Trophoblast cell (in vitro differentiated cells and primary cell): Measurements from ENCODE around the gene CUX1.

ENCODE experiments used
- DNase-seq, 2 donors: peaks; one replicate each; pipeline ENCODE4 v3.0.0-alpha.2; 2016
- H2AFZ ChIP-seq: 2 replicates; pipeline ENCODE4 v1.6.1; 2013; ENCODE audit warnings: low read length, moderate library complexity, mild to moderate bottlenecking; ENCODE audit not compliant: insufficient read depth, poor library complexity
- H2AK5ac ChIP-seq: 2 replicates; pipeline ENCODE4 v1.6.1; 2013; ENCODE audit warnings: mild to moderate bottlenecking, low read length
- H2BK120ac ChIP-seq: 2 replicates; pipeline ENCODE4 v1.6.1; 2013; ENCODE audit warnings: low read length, mild to moderate bottlenecking, moderate library complexity; ENCODE audit not compliant: insufficient read depth, poor library complexity
- H2BK12ac ChIP-seq: 2 replicates; pipeline ENCODE4 v1.6.1; 2013; ENCODE audit warnings: mild to moderate bottlenecking, low read length, moderate library complexity
- H2BK5ac ChIP-seq: 2 replicates; pipeline ENCODE4 v1.6.1; 2013; ENCODE audit warnings: low read length, low read depth, moderate library complexity, mild to moderate bottlenecking; ENCODE audit not compliant: poor library complexity
- H3K14ac ChIP-seq: 2 replicates; pipeline ENCODE4 v1.6.1; 2013; ENCODE audit warnings: mild to moderate bottlenecking, low read length
- H3K18ac ChIP-seq: 2 replicates; pipeline ENCODE4 v1.6.1; 2013; ENCODE audit warnings: mild to moderate bottlenecking, low read length
- H3K23ac ChIP-seq: 2 replicates; pipeline ENCODE4 v1.6.1; 2013; ENCODE audit warnings: low read length
- H3K27ac ChIP-seq: 2 replicates; pipeline ENCODE4 v1.5.1; 2013; ENCODE audit warnings: low read depth, mild to moderate bottlenecking, inconsistent platforms, low read length, moderate library complexity
- H3K27me3 ChIP-seq: 2 replicates; pipeline ENCODE4 v1.6.1; 2013; ENCODE audit warnings: inconsistent platforms, mild to moderate bottlenecking, low read length, moderate library complexity; ENCODE audit not compliant: insufficient read depth
- H3K36me3 ChIP-seq, 2 experiments: 1 replicate in 1 of 2; 2 replicates in 1 of 2; pipeline ENCODE4 v1.6.1; 2013; ENCODE audit warnings: low read length in 2 of 2, mild to moderate bottlenecking in 2 of 2, moderate library complexity in 1 of 2; ENCODE audit not compliant: insufficient read depth in 2 of 2, control insufficient read depth in 1 of 2
- H3K4ac ChIP-seq: 2 replicates; pipeline ENCODE4 v1.6.1; 2013; ENCODE audit warnings: low read depth, mild to moderate bottlenecking, low read length, moderate library complexity
- H3K4me1 ChIP-seq, 2 experiments: 1 replicate in 1 of 2; 2 replicates in 1 of 2; pipeline ENCODE4 v1.6.1; 2013; ENCODE audit warnings: low read length in 2 of 2, mild to moderate bottlenecking in 2 of 2, moderate library complexity in 1 of 2; ENCODE audit not compliant: insufficient read depth in 2 of 2, control insufficient read depth in 1 of 2
- H3K4me2 ChIP-seq: 2 replicates; pipeline ENCODE4 v1.6.1; 2013; ENCODE audit warnings: inconsistent platforms, mild to moderate bottlenecking, low read length, moderate library complexity
- H3K4me3 ChIP-seq: 2 replicates; pipeline ENCODE4 v1.5.1; 2013; ENCODE audit warnings: mild to moderate bottlenecking, low read depth, low read length, inconsistent platforms
- H3K79me1 ChIP-seq: one replicate; pipeline ENCODE4 v1.6.1; 2013; ENCODE audit warnings: low read length
- H3K79me2 ChIP-seq: 2 replicates; pipeline ENCODE4 v1.6.1; 2013; ENCODE audit warnings: low read length, mild to moderate bottlenecking; ENCODE audit not compliant: control insufficient read depth, insufficient read depth, poor library complexity
- H3K9ac ChIP-seq: 2 replicates; pipeline ENCODE4 v1.6.1; 2013; ENCODE audit warnings: mild to moderate bottlenecking, low read length
- H3K9me3 ChIP-seq: 2 replicates; pipeline ENCODE4 v1.6.1; 2013; ENCODE audit warnings: low read depth, mild to moderate bottlenecking, control low read depth, inconsistent platforms, low read length; ENCODE audit not compliant: insufficient read depth
- H4K12ac ChIP-seq: 2 replicates; pipeline ENCODE4 v1.6.1; 2013; ENCODE audit warnings: low read depth, mild to moderate bottlenecking, low read length, moderate library complexity
- H4K8ac ChIP-seq: 2 replicates; pipeline ENCODE4 v1.6.1; 2013; ENCODE audit warnings: low read depth, mild to moderate bottlenecking, low read length, moderate library complexity
- H4K91ac ChIP-seq: one replicate; pipeline ENCODE4 v1.6.1; 2013; ENCODE audit warnings: low read depth, mild to moderate bottlenecking, low read length, moderate library complexity
- WGBS: extraction: QIAGEN DNeasy Blood & Tissue Kit; methylation state at CpG from one replicate; pipeline ENCODE4 v1.1.7; 2013; ENCODE audit warnings: missing lambda C conversion rate; ENCODE audit not compliant: insufficient read length, insufficient coverage; ENCODE audit errors: extremely low coverage; 5-methylcytosine and 5-hydroxymethylcytosine counted together

Gene CUX1

GRCh38 chr7:102220229-102220850 is 402.9 kb downstream of the CUX1 start:
- Histone ChIP-seq H4K91ac (no peak overlapping the region), H2AK5ac (no peak overlapping the region), H2BK120ac (no peak overlapping the region), H4K8ac (no peak overlapping the region), H3K4me3 (no peak overlapping the region), H3K14ac (no peak overlapping the region), H3K23ac (no peak overlapping the region), H3K18ac (no peak overlapping the region), H3K9ac (no peak overlapping the region), H3K36me3 (peaks cover 6 to 15% of the 10 kb centered on the region in 2 experiments), H3K9me3 (no peaks in the 10 kb centered on the region), H2BK12ac (no peak overlapping the region), H4K12ac (no peak overlapping the region), H2BK5ac (no peak overlapping the region), H3K27me3 (no peaks in the 10 kb centered on the region), H2AFZ (no peak overlapping the region), H3K79me2 (no peaks in the 10 kb centered on the region), H3K79me1 (no peaks in the 10 kb centered on the region), H3K4me2 (no peak overlapping the region), H3K4ac (no peak overlapping the region), H3K27ac (no peak overlapping the region), H3K4me1 (no peaks in the 10 kb centered on the region)
- no CpG with 5 or more reads among the region's 14 CpGs for WGBS
- peak in 1 of 2 donors; percentile 47 for DNase-seq

GRCh38 chr7:102220960-102221800 is 403.8 kb downstream of the CUX1 start:
- Histone ChIP-seq H3K27ac (no peak overlapping the region), H3K79me2 (no peaks in the 10 kb centered on the region), H3K27me3 (no peaks in the 10 kb centered on the region), H4K91ac (no peak overlapping the region), H3K79me1 (no peaks in the 10 kb centered on the region), H3K4ac (no peak overlapping the region), H3K4me3 (no peak overlapping the region), H2BK5ac (no peak overlapping the region), H2BK120ac (no peak overlapping the region), H3K9me3 (no peaks in the 10 kb centered on the region), H2AK5ac (no peak overlapping the region), H3K14ac (no peak overlapping the region), H3K4me1 (no peaks in the 10 kb centered on the region), H3K4me2 (no peak overlapping the region), H3K23ac (no peak overlapping the region), H2AFZ (no peak overlapping the region), H4K8ac (no peak overlapping the region), H3K36me3 (peaks cover 4 to 12% of the 10 kb centered on the region in 2 experiments), H4K12ac (no peak overlapping the region), H2BK12ac (no peak overlapping the region), H3K9ac (no peak overlapping the region), H3K18ac (no peak overlapping the region)
- peak in 1 of 2 donors; percentile 13 for DNase-seq
- no CpG with 5 or more reads among the region's 20 CpGs for WGBS

GRCh38 chr7:102221961-102222360 is 404.5 kb downstream of the CUX1 start:
- H3K27me3 ChIP-seq: no peaks in the 10 kb centered on the region
- no peak overlapping the region for H3K4me2 ChIP-seq
- H3K79me2 ChIP-seq: no peaks in the 10 kb centered on the region
- H4K12ac ChIP-seq: no peak overlapping the region
- no peak overlapping the region for H3K9ac ChIP-seq
- no peak overlapping the region for H4K8ac ChIP-seq
- no CpG with 5 or more reads among the region's 9 CpGs for WGBS
- H3K4ac ChIP-seq: no peak overlapping the region
- no peak overlapping the region for H2BK12ac ChIP-seq
- no peaks in the 10 kb centered on the region for H3K4me1 ChIP-seq
- H3K18ac ChIP-seq: no peak overlapping the region
- H3K79me1 ChIP-seq: no peaks in the 10 kb centered on the region
- no peak overlapping the region for H3K4me3 ChIP-seq
- DNase-seq: no peak
- no peak overlapping the region for H4K91ac ChIP-seq
- no peak overlapping the region for H2AFZ ChIP-seq
- no peaks in the 10 kb centered on the region for H3K9me3 ChIP-seq
- no peak overlapping the region for H3K23ac ChIP-seq
- H3K36me3 ChIP-seq: peaks cover 6 to 7% of the 10 kb centered on the region in 2 experiments
- H2BK120ac ChIP-seq: no peak overlapping the region
- no peak overlapping the region for H3K14ac ChIP-seq
- H3K27ac ChIP-seq: no peak overlapping the region
- H2AK5ac ChIP-seq: no peak overlapping the region
- H2BK5ac ChIP-seq: no peak overlapping the region

GRCh38 chr7:102222445-102222844 is 405.0 kb downstream of the CUX1 start:
- Histone ChIP-seq H4K8ac (no peak overlapping the region), H3K27ac (no peak overlapping the region), H2BK120ac (no peak overlapping the region), H2BK5ac (no peak overlapping the region), H3K4me1 (no peaks in the 10 kb centered on the region), H3K23ac (no peak overlapping the region), H2AFZ (no peak overlapping the region), H3K4me3 (no peak overlapping the region), H4K12ac (no peak overlapping the region), H3K9me3 (no peaks in the 10 kb centered on the region), H2AK5ac (no peak overlapping the region), H3K27me3 (no peaks in the 10 kb centered on the region), H3K79me1 (no peaks in the 10 kb centered on the region), H4K91ac (no peak overlapping the region), H3K36me3 (peaks cover 9 to 11% of the 10 kb centered on the region in 2 experiments), H3K4ac (no peak overlapping the region), H3K4me2 (no peak overlapping the region), H3K18ac (no peak overlapping the region), H2BK12ac (no peak overlapping the region), H3K79me2 (no peaks in the 10 kb centered on the region), H3K14ac (no peak overlapping the region), H3K9ac (no peak overlapping the region)
- peak; percentile 55 to 84 for DNase-seq
- no CpG with 5 or more reads among the region's 12 CpGs for WGBS
